CMK (cell line): ENCODE data around the gene BICD1.

Experiments used
- DNase-seq: peaks from one replicate; pipeline ENCODE4 v3.0.0-alpha.2; 2010; ENCODE audit warnings: low read depth

The BICD1 gene

GRCh38 chr12:32104572-32105355, 1.9 kb upstream of the BICD1 start:
- DNase-seq: no peak

- DNase-seq: no peak
These were observed 596 bp upstream of the BICD1 start for GRCh38 chr12:32105986-32106516.

- DNase-seq: no peak
These were observed 966 bp downstream of the BICD1 start for GRCh38 chr12:32107359-32108267.

GRCh38 chr12:32108787-32109186, 2.1 kb downstream of the BICD1 start:
- DNase-seq: no peak

- DNase-seq: no peak
These were observed 3.8 kb downstream of the BICD1 start for GRCh38 chr12:32110417-32110816.

- no peak for DNase-seq
These were observed 4.3 kb downstream of the BICD1 start for GRCh38 chr12:32110942-32111341.

GRCh38 chr12:32115404-32116104, 8.9 kb downstream of the BICD1 start:
- DNase-seq: no peak

- DNase-seq: no peak
These were observed 10.2 kb downstream of the BICD1 start for GRCh38 chr12:32116897-32117296.

GRCh38 chr12:32117316-32117715, 10.7 kb downstream of the BICD1 start:
- DNase-seq: no peak

- no peak for DNase-seq
These were observed 12.2 kb downstream of the BICD1 start for GRCh38 chr12:32118806-32119205.

GRCh38 chr12:32120419-32120818, 13.8 kb downstream of the BICD1 start:
- DNase-seq: no peak

GRCh38 chr12:32124637-32125036, 18.0 kb downstream of the BICD1 start:
- no peak for DNase-seq

GRCh38 chr12:32125455-32126084, 18.9 kb downstream of the BICD1 start:
- DNase-seq: no peak

- no peak for DNase-seq
These were observed 20.1 kb downstream of the BICD1 start for GRCh38 chr12:32126720-32127119.

GRCh38 chr12:32131666-32132065, 25.0 kb downstream of the BICD1 start:
- no peak for DNase-seq

GRCh38 chr12:32134101-32134888, 27.6 kb downstream of the BICD1 start:
- DNase-seq: no peak

GRCh38 chr12:32135967-32136366, 29.3 kb downstream of the BICD1 start:
- no peak for DNase-seq

GRCh38 chr12:32136404-32136803, 29.8 kb downstream of the BICD1 start:
- no peak for DNase-seq

- DNase-seq: no peak
These were observed 32.4 kb downstream of the BICD1 start for GRCh38 chr12:32139064-32139421.

- no peak for DNase-seq
These were observed 34.2 kb downstream of the BICD1 start for GRCh38 chr12:32140877-32141276.

- DNase-seq: no peak
These were observed 38.4 kb downstream of the BICD1 start for GRCh38 chr12:32145096-32145495.
